ENCODE results near the gene ATG7.
"Not testable (repeated sequence)": the region's sequence is repeated elsewhere in the genome, so short reads cannot be mapped to it uniquely, and the experiment has no call there.

Gene ATG7

DNA sequence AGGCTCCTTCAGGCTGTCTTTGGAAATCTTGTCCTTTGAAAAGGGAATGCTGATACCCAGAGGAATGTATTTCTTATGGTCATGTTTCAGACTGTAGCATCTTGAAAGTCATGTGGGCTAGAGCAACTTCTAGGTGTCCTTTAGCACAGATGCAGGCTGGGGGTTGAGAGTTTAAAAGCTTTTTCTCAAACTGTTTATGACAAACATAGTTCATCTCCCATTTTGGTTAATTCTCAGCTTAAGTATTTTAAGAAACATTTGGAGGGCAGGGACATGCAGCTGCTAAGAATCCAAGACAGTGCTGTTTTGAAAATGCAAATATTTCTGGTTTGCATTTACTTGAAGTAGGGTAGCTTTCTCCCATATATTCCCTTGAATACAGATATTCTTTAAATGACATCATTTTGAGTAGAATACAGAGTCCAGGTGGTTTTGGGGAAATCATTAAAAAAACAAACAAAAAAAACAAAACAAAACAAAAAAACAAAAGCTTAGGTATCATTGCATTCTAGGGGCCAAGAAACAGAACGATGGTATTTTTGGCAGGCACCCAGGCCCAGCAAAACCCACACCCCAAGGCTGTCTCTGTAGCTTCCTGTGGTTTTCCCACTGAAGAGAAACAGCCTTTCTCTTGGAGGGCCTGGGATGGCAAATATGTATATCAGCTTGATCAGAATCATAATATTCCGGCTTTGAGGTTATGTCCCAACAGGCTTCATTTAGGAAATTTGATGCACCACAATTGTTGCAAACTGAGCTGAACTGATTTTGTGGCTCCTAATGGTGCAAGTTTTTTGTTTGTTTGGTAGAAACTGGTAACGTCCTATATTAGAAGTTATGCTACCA is 120.0 kb downstream of the ATG7 start:
- no peak for DNase-seq

DNA sequence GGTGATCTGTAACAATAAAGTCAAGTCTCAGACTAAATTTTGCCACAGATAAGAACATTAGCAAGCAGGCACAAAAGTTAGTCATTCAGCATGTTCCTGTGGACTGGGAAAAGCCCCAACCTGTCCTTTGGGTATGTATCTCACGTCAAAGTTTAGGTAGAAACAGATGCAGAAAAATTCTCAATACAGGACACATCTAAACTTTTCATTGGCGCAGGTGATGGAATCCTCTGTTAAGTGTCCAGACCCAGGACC is 120.6 kb downstream of the ATG7 start:
- DNase-seq, result no peak

DNA sequence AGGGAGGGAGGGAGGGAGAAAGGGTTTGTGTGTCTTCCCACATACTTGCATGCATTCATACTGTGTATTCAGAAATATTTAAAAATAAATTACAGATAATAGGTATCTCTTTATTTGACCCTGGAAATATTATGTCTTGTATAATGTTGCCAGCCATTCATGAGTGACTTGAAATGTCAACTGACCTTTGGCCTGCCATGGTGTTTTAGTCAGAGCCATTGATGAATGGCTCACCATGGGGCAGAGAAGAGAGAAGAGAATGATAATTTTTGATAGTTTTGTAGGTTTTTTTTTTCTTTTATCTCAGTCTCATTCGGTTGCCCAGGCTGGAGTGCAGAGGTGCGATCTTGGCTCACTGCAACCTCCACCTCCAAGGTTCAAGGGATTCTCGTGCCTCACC is 121.2 kb downstream of the ATG7 start:
- DNase-seq, result no peak

DNA sequence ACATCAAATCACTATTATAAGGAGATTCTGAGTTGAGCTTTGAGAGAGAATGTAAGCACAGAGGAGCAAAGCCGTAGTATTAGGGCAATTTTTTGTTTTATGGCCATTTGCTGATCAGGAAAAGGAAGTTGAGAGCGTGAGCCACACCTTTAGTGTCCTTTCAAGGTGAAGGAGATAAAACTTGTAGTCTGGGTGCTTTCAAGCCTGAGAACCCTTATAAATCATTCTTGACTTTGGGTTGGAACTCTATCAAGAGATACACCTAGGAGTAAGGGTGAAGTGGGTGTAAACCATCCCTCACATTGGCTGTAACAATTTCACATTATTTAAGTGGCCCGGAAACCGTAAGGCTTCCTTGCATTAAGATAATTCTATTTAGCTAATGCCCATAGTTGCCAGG is 122.2 kb downstream of the ATG7 start:
- no peak for DNase-seq

DNA sequence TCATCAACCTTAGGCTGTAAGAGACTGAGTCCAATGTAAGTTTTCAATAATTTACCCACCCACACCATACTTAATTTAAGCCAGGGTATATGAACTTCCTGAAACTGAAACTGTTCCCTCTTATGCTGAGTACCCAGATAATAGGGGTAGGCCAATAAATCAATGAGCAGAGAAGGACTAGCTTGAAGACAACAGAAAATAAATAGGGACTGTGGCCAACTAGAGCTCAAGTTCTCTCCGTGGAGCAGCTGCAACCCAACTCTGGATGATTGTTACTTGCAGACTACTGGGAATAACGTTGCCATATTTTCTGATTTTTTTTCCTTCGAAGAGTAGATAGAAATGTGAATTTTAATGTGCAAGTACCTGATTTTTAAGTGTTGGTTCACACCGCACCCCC is 128.0 kb downstream of the ATG7 start:
- DNase-seq, result no peak

DNA sequence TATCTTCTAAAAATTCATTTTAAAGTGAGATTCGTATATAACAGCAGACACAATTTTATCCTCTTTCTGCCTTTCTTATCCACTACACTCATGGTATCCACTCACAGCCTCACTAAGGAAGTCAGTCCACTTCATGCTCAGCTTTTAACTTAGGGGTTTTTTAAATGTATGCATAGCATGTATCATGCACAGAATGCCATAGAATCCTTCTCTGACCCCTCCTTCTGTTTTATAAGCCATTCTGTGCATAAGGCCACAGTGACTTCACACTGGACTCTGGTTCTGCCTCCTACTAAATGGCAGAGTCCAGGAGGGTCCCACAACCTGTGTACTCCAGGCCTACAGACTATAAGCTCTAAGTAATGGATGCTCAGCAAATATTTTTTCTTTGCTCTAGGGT is 129.2 kb downstream of the ATG7 start:
- no peak for DNase-seq

DNA sequence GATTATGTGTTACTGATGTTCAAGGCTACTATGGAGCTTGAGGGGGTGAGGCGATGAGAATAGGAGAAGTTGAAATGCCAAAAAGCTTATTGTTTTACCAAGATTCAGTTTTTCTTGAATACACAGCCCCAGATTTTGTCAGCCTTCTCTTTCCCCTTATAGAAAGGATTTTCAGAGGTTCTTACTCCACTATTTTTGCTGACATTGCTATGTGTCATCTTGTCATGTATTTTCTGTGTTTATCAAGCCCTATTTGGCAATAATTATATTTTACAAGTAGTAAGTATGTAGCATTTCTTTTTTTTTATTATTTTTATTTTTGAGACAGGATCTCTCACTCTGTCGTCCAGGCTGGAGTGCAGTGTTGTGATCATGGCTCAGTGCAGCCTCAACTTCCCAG is 133.1 kb downstream of the ATG7 start:
- DNase-seq, result no peak

DNA sequence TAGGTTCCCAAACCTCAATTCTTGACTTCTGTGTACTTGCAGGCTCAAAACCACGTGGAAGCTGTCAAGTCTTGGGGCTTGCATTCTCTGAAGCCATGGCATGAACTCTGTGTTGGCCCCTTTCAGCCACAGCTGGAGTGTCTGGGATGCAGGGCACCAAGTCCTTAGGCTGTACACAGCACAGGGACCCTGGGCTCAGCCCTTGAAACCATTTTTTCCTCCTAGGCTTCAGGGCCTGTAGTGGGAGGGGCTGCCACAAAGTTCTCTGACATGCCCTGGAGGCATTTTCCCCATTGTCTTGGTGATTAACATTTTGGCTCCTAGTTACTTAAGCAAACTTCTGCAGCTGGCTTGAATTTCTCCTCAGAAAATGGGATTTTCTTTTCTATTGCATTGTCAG is 135.4 kb downstream of the ATG7 start:
- DNase-seq, result no peak

DNA sequence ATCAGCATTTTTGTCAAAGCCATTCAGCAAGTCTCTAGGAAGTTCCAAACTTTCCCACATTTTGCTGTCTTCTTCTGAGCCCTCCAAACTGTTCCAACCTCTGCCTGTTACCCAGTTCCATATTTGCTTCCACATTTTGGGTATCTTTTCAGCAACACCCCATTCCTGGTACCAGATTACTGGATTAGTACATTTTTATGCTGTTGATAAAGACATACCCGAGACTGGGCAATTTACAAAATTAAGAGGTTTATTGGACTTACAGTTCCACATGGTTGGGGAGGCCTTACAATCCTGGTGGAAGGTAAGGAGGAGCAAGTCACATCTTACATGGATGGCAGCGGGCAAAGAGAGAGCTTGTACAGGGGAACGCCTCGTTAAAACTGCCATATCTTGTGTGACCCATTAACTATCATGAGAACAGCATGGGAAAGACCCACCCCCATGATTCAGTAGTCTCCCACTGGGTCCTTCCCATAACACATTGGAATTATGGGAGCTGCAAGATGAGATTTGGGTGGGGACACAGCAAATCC is 136.2 kb downstream of the ATG7 start:
- not testable (repeated sequence) for DNase-seq

DNA sequence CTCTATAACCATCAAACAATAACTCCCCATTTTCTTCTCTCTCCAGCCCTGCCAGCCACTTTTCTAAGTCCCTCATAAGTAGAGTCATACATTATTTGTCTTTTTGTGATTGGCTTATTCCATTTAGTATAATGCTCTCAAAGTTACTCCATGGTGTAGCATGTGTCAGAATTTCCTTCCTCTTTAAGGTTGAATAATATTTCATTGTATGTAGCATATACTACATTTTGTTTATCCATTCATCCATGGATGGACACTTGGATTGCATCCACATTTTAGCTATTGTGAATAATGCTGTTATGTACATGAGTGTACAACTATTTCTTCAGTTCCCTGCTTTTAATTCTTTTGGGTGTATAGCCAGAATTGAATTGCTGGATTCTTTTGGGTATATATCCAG is 138.4 kb downstream of the ATG7 start:
- no peak for DNase-seq

DNA sequence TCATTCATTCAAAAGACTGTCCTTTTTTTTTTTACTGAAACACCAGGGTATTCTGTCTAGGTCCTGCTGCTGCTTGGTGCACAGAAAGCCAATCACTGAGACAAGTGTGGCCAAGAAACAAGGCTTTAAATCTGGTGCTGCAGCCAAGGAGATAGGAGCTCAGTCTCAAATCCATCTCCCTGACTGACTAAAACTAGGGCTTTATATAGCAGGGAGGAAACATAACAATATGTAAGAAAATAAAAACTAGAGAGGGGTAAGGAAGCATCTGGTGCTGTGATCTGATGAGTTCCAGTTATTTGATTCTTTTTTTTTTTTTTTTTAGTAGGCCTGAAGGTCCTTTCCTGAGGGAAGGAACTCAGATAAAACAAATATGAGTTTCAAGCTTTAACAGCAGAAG is 139.8 kb downstream of the ATG7 start:
- DNase-seq, result no peak

DNA sequence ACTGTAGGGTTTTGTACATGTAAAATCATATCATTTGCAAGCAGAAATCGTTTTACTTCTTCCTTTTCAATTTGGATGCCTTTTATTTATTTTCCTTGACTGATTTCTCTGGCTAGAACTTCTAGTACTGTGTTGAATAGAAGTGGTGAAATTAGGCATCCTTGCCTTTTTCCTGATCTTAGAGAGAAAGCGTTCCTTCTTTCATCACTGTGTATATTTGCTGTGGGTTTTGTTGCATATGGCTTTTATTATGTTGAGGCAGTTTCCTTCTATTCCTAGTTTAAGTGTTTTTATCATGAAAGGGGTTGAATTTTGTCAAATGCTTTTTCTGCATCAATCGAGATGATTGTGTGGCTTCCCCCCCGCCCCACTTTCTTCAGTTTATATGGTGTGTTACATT is 140.9 kb downstream of the ATG7 start:
- no peak for DNase-seq

DNA sequence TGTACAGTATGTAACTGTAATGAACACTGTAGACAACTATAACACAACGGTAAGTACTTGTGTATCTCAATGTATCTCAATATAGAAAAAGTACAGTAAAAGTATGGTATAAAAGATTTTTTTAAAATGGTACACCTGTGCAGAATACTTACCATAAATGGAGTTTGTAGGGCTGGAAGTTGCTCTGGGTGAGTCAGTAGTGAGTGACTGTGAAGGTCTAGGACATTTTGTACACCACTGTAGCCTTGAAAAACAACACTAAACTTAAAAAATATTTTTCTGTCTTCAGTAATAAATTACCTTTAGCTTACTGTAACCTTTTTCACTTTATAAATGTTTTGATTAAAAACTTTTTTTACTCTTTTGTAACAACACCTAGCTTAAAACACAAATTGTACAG is 142.9 kb downstream of the ATG7 start:
- no peak for DNase-seq

DNA sequence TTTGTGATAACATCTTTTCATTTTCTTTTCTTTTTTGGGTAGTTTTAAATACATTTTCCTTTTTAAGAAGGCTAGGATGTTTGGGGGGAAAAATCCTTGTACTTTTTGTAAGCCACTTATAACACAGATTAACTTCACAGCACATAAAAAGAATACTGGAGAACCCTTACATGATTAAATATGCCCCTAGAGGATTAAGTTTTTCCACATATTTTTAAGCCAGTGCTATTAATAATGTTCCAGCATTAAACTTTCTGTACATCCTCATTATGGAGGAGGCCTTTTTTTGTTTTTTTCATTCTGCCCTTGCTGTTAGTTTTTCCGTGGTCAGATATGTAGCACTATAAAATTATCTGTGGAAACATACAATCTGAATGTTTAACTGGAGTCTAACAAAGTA is 147.9 kb downstream of the ATG7 start:
- peak in 1 of 2 experiments; percentile 26 for DNase-seq

DNA sequence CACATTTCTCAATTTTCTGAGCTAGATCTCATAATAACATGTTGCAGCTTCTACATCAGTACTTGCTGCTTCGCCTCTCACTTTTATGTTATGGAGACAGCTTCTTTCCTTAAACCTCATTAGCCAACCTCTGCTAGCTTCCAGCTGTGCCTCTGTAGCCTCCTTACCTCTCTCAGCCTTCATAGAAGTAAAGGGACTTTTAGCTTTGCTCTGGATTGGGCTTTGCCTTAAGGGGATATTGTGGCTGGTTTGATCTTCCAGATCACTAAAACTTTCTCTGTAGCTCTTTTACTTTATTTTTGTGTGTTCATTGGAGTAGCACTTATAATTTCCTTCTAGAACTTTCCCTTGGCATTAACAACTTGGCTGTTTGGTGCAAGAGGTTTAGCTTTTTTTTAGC is 150.1 kb downstream of the ATG7 start:
- no peak for DNase-seq

DNA sequence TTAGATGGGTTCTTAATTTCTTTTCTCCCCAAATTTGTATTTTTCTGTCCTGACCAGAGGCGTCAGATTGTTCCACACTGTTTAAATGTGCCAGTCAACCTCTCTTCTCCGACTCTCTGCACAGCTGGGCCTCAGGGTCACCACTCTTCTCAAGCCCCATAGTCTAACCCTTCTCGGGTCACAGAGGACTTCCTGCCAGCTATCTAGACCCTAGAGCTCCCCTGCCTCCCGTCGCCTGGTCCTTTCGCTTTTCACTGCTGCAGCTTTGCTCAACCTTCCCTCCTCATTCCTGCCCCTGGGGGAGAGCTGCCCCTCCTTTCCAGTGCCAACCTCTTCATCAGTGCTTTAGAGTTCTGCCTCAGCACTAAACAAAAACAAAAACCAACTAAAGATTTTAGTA is 151.7 kb downstream of the ATG7 start:
- DNase-seq, result no peak

DNA sequence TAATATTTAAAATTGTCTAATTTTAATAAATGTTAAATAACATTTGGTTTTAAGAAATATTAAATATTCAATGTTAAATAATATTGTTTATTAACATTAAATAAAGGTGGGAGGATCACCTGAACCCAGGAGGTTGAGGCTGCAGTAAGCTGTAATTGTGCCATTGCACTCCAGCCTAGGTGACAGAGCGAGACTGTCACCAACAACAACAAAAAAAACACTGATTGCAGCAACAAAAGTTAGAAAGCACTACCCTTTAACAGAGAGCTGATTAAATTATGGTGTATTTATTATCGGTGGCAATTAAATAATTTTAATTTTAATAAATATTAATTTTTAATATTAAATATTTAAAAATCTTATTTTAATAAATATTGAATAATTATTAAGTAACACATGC is 152.1 kb downstream of the ATG7 start:
- DNase-seq, result no peak

DNA sequence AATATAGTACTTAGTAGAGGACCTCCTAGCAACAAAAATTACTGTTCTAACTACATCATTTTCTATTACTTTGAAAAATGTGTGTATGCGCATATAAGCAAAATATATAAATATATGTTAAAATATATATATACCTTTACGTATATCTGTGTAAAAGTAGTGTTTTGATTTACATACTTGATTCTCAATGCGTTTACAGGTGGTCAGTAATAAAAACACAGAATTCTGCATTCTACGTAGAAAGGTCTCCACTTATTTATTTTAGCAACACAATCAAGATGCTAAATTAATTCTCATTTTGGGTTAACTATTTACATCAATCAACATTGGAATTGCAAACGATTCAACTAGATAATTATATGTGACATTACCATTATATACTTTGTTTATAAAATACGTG is 158.0 kb downstream of the ATG7 start:
- DNase-seq, result no peak

DNA sequence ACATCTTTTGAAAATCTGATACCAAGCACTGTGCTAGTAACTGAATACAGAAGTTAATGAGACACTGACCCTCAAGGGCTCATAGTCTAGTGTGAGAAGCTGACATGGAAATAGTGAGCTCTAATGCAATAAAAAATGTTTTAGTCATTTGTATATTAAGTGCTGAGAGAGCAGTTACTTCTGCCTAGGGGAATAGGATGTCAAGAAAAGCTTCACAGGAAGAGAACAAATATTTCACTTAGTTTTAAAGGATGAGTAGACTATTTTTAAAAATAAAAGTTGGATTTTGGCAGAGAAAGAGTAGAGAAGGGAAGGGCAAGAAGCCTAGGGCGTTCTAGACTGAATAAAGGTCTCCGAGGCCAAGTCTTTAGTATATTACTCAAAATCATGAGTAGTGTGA is 158.4 kb downstream of the ATG7 start:
- DNase-seq, result no peak

DNA sequence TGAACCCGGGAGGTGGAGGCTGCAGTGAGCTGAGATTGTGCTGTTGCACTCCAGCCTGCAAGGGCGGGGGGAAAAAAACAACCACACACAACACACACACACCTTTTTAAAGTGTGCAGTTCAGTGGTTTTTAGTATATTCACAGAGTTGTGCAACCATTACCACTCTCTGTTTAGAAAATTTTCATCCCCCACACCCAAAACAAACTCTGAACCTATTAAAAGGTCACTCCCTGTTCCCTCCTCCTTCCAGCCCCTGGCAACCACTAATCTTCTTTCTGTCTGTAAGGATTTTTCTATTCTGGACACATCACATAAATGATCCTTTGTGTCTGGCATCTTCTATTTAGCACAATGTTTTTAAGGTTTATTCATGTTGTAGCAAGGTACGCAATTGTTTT is 159.1 kb downstream of the ATG7 start:
- no peak for DNase-seq

DNA sequence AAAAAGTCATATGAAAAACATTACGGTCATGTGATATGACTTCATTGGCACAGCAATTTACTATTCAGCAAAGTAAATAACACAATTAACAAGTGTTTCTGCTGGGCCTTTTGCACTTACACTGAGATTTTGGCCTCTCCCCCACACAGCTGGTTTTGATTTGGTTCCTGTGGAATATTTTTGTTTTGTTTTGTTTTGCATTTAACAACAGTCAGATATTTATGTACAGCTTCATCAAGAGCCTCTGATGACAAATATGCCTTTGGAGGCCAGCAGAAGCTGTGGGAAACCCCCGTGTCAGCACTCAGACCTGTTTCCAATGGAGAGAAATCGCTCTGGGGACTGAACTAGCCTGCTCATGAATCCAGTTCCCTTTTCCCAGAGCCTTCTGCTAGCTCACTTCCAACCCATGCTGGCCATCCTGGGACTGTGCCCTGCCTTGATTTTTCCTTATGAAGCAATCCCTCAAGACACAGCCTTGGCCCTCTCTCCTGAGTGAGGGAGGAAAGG is 161.9 kb downstream of the ATG7 start:
- no peak for DNase-seq

DNA sequence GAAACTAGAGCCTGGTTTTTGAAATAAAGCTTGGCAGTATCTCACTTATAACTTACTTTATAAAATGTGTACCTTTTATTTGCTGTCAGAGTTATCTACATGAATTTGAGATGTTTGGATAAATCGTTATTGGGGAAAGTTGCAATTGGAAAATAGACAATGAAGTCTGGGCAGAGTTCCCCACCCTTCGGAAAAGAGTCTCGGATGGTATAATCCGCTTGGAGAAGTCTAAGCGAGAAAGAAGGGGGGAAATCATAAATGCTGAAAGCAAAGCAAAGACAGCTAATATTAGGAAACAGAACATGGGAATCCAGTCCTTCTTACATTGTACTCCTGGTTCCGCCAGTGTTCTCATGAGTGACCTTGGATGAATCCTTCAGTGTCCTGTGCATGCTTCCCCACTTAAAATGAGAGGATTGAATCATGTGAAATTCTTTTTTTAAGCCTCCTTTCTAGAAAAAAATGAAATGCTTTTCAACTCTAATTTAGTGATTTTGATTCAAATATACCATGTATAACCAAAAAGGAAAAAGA is 162.4 kb downstream of the ATG7 start:
- no peak for DNase-seq

DNA sequence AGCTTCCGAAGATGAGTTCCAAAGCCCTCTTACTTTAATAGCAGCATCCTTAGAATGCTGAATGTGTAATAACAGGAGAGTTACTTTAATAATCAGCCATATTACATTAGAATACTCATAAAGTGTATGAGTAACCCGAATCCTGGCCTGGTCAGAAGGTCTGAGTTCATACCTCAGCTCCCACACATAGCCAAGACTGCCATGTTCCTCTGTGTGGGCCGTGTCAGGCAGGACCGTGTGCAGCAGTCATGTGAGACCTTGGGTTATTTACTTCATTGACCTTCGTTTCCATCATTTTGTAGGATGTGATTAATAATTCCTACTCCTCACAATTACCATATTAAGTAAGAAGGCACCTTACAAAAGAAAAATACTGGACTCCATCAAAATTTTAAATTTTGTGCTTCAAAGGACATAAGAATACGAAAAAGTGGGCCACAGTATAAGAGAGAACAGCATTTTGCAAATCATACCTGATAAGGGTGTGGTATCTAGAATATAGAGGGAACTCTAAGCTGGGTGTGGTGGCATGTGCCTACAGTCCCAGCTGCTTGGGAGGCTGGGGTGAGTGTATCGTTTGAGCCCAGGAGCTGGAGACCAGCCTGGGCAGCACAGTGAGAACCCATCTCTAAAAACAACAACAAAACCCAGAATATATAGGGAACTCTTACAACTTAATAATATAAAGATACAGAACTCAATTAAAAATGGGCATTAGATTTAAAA is 163.4 kb downstream of the ATG7 start:
- DNase-seq, result no peak

DNA sequence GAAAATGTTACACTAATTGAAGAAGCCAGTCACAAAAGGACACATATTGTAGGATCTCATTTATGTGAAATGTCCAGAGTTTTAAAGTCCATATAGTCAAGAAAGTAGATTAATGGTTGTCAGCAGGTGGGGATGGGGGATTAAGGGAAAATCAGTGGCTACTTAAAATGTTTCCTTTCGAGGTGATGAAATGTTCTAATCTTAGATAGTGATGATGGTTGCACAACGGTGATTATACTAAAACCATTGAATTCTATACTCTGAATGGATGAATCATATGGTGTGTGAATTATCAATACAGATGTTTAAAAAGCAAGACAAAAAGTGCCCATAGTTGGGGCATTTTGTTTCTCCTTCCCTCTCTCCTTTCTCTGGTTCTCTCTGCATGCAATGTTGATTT is 164.6 kb downstream of the ATG7 start:
- peak in 1 of 2 experiments; percentile 25 for DNase-seq
